Activated CD8-positive, alpha-beta memory T cell treated with anti-CD3 and anti-CD28 coated beads for 1 hour (primary cell): ENCODE results near the gene TMEM72.

Source experiments
- DNase-seq, 2 donors: peaks; one replicate each; pipeline ENCODE4 v3.0.0-alpha.2; 2020; ENCODE audit warnings: low read depth in 1 of 2; ENCODE audit errors: extremely low read depth in 1 of 2

TMEM72 gene

DNA sequence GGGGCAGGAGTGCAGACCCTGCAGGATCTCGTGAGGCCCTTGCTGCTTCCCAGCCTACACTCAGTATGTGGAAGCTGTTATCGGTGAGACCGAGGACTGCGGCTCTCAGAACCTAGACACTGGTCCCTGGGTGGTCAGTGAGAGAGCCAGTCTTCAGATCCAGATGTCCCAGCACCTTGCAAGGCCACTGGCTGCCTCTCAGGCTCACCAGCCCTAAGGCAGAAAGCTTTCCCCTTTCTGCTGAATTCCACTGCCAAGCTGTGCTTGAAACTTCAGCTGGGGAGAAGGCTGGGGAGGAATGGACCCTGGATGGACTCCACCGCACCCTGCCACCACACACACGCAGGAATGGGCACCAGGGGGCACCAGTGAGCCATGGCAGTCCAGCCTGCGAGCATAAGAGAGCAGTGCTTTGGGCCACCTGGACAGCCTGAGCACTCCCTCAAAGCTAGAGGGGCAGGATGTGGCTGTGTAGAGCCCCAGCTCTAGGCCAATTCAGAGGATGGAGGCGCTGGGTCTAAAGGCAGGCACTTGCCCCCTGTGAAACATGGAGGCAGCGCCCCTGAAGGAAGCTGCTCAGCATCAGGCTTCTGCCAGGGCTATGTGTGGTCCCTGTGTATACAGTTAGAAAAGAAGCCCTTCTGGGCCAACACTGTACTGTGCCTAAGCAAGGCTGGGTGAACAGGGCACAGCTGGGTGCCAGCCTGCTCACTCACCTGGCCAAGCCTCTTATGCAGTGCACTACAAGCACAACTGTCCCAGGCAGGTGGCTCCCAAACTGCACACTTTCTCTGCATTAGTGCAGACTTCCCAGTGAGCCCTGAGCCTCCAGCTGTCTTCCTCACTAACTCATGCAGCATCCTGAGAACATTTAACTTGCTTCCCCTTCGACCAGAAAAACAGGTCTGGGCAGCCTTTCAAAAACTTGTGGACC, 21.6 kb downstream of the TMEM72 start:
- DNase-seq, result peak; percentile 57 to 70

DNA sequence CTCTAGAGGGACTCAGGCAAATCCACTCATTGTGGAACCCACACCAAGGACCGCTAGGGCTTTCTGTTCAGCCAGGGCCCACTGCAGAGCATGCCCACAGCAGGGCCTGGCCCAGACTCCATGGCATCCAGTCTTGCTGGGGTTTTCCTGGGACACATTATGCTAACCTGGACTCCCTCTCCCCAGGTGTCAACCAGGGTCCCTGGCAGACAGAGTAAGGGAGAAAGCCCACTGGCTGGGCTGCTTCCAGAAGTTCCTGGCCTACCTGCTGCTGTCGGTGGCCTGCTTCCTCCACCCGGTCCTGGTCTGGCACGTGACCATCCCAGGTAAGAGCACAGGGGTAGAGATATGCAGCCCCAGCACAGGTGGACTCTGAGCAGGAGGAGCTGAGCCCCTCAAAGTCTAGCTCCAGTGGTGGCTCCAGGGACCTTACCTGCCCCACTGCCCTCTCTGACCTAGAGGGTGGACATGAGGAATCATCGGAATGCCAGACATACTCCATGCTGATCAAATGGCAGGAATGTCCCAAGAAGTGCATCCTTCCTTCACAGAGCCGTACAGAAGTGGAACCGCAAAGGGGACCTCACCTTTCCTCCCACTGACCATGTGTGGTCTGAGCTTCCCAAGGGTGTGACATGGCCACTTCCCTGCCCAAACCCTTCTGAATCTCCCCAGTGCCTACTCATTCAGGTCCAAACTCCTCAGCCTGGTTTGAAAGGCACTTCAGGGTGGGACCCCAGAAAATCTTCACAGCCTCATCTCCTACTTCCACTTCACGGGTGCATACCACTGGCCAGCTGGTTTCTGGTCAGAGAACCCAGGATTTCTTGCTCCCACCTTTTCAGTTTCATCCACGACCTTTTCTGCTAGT, 22.5 kb downstream of the TMEM72 start:
- no peak for DNase-seq

DNA sequence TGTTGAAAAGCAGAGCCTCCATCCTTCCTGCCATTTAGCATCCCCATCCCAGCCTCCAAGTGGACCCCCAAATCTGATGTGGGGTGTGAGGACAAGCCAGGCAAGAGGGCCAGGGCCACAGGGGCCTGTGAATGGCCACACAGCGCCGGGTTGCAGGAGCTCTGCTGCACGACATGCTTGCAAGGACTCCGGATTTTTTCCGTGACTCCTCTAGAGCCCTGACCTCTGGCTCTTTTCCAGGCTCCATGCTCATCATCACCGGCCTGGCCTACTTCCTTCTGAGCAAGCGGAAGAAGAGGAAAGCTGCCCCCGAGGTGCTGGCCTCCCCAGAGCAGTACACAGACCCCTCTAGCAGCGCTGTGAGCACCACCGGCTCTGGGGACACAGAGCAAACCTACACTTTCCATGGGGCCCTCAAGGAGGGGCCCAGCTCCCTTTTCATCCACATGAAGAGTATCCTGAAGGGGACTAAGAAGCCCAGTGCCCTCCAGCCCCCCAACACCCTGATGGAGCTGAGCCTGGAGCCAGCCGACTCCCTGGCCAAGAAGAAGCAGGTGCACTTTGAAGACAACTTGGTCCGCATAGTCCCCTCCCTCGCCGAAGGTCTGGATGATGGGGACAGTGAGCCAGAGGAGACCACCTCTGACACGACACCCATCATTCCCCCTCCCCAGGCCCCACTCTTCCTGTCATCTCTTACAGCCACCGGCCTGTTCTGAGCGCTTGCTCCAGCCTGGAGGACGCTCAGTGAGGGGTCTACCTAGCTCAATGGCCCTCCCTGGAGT, 23.5 kb downstream of the TMEM72 start:
- DNase-seq, result no peak

DNA sequence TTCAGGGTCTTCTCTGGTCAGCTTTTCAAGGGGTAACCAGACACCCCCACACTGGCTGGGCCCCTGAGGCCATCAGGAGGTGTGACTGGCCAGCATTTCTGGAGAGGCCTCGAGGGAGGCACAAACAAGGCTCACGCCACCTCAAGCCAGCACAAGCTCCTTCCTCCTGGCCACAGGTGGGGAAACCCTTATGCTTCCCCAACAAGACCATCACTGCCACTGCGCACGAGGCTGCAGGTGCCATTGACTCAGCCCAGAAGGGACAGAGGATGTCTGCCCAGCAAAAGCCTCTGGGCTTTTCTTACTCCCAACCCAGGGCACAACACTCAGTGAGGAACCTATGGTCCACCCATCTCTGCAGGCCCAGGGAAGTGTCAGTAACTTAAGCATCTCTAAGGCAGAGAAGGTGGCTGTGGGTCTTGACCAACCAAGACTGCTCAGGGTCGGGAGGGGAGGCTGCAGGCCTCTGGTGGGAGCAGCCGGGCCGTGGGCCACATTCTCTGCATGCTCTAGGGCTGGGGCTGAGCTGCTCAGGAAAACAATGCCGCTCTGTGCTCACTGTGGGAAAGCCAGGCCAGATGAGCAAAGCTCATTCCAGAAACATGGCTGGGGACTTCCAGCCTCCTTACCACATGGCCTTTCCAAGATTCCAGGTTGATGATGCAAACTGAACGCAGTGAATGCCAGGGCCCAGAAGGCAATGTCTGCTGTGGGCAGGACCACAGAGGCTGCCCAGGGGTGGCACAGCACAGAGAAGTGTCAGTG, 24.2 kb downstream of the TMEM72 start:
- no peak for DNase-seq

DNA sequence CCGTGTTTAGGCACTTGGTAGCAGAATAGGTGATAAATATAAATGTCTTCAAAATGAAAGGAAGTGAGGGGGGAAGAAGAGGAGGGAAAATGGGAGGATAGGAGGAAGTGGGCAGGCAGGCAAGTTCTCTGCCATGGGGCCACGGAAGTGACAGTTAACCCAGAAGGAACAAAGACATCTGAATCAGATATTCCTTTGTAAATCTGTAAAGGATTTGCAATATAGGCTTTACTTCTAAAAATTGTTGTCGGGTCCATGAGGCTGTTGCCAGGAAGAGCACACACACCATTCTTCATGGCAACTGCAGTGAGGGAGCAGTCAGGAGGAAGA, 24.8 kb downstream of the TMEM72 start:
- no peak for DNase-seq

DNA sequence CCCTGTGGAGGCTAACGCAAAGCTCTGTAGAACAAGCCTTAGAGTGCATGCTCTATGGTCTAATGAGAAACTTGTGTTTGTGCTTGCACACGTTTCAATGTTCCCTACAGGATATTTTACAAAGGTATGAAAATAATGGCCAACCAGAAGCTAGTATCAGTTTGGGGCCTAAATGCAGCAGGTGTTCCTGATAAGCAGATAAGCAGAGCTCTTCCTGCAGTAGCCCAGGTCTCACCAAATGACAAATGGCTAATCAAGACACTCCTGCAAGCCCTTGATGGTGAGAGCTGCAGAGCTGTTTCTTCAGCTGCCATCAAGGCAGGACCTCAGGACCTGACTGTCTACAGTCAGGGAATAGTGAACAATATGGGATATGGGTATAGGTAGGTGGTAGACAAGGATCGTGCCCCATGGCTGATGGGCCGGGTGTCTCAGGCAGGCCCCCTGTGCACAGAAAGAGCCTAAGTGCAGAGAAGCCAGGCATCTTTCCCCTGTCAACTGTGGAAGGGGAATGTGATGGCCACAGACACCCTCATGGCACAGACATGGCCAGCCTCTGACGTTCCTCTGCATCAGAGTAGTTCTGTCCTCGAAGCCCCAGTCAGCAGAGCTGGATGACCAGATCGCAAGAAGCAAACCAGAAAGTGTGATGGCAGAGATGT, 25.3 kb downstream of the TMEM72 start:
- DNase-seq, result no peak

DNA sequence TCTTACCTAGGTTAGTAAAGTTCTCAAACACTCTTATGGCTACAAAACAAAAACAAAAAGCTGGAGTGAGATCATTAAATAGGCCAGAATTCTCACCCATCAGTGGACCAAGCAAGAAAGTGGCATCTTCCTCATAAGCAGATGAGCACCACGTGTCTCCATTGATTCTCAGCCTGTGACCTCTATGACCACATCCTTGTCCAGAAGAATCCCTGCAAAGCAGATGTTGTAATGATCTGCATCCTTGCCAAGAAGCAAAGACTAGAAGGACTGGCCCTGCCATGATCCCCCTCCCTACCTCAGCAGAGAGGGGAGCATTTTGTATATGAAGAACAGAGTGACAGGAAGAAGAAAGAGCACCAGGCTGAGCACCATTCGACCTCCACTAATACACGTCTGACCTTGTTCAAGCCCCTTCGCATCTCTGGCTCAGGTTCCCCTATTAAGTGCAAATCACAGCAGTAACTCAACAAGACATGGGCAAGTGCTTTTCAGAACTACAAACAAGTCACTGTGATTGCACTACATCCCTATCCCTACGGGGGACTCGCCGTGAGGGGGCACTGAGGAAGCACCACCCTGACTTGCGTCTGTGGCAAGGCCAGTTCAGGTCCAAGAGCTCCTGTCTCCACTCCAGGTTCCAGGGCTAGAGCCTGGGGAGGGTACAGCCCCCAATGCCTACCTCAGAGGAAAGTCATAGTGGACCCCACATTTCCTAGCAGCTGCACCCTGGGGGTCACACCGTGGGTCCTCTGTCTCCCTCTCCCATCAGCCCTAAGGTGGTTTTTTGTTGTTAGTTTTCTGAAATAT, 26.3 kb downstream of the TMEM72 start:
- DNase-seq, result no peak

DNA sequence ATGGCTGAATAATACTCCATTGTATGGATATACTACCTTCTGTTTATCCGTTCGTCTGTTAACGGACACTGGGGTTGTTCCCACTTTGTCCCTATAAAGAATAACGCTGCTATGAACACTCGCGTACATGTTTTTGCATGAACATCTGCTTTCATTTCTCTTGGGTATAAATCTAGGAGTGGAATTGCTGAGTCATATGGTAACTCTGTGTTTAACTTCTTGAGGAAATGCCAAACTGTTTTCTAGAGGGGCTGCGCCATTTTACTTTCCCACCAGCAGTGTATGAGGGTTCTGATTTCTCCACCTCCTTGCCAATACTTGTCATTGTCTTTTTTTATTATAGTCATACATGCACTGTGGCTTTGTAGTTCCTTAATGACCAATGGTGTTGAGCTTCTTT, 27.8 kb downstream of the TMEM72 start:
- no peak for DNase-seq

DNA sequence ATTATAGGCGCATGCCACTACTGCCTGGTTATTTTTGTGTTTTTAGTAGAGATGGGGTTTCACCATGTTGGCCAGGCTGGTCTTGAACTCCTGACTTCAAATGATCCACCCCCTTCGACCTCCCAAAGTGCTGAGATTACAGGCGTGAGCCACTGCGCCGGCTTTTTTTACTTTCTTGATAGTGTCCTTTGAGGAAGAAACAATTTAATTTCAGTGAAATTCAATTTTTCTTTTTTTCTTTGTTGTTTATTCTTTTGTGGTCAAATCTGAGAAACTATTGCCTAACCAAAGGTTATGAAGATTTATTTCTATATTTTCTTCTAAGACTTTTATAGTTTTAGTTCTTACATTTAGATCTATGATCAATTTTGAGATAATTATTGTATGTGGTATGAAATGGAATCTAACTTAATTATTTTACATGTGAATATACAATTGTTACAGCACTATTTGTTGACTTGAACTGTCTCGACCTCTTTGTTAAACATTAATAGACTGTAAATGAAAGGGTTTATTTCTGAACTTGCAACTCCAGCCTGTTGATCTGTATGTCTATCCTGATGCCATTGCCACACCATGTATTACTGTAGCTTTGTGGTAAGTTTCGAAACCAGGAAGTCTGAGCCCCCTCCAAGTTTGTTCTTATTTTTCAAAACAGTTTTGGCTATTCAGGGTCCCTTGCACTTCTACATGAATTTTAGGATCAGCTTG, 28.7 kb downstream of the TMEM72 start:
- DNase-seq, result no peak

DNA sequence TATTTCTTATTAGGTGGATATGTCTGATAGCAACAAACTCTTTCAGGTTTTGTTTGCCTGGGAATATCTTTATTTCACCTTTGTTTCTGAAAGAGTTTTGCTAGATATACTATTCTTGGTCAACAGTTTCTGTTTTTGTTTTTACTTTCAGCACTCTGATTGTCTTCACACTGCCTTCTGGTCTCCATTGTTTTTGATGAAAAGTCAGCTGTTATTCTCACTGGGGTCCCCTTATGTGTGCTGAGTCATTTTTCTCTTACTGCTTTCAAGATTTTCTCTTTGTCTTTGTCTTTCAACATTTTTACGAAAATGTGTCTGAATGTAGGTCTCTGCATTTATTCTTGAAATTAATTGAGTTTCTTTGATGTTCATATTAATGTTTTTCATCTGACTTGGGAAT, 33.2 kb downstream of the TMEM72 start:
- no peak for DNase-seq

DNA sequence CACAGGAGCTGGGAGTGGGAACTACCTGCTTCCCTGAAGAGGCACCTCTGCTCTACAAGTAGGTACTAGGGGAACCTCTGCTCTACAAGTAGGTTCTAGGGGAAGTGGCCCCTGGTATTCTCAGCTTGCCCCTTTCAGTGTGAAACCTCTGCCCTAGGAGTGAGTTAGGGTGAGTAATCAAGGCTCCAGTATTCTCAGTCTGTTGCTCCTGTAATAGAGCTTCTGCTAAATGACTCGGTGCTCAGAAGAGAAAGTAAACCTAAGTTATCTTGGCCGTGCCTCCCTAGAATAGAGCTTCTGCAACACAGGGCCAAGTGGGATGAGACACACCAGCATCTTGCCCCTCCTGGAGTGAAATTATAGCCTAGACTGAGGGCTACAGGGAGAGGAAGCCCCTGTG, 35.1 kb downstream of the TMEM72 start:
- DNase-seq, result no peak

DNA sequence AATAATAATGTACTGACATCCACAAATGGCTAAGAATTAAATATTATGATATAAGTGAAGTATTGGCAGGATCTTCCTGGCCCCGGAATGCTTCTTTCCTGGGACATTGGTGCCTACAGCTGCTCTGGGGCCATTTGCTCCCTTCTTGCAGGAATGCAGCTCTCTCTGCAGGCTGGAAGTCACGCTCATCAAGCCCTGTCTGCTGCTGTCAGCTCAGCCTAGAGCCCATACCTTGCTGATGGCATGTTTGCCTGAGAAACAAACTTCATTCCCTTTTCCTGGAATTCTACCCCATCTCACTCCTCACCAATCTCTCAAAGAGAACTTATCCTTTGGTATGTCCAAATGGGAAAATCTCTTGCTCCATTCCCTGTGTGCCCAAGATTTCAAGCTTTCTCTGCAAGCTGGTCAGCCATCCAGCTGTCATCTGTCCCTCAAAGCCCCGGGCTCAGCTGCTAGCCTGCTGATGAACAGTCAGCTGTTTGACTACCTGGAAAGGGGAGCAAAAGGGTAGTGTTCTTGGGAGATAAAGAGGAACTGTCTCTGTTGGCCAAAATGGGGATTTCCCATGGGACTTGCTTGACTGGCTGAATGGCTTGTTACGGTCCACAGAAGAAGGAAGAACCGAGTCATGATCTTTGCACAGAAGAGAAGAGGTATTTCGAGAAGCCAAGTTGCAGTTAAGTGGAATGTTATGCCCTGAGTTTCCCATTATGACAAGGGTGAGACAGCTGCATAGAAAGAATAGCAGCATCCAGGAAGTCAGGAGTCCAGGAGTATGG, 36.4 kb downstream of the TMEM72 start:
- no peak for DNase-seq

DNA sequence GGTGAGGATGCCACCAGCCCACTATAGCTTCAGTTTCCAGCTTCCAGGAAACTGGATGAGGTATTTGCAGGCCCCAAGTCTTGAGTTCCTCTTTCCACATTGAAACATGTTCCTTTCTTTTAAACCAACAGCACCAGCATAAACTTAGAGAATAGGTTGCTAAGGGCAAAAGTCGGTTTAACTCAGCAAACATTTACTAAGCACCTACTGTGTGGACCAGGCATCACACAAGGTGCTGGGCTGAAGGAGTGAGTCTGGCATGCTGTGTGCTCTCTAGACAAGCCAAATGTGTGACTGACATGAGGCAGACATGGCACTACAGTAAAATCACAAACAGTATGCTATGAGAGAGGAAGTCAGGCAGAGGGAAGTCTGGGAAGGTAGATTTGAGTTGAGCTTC, 37.5 kb downstream of the TMEM72 start:
- no peak for DNase-seq

DNA sequence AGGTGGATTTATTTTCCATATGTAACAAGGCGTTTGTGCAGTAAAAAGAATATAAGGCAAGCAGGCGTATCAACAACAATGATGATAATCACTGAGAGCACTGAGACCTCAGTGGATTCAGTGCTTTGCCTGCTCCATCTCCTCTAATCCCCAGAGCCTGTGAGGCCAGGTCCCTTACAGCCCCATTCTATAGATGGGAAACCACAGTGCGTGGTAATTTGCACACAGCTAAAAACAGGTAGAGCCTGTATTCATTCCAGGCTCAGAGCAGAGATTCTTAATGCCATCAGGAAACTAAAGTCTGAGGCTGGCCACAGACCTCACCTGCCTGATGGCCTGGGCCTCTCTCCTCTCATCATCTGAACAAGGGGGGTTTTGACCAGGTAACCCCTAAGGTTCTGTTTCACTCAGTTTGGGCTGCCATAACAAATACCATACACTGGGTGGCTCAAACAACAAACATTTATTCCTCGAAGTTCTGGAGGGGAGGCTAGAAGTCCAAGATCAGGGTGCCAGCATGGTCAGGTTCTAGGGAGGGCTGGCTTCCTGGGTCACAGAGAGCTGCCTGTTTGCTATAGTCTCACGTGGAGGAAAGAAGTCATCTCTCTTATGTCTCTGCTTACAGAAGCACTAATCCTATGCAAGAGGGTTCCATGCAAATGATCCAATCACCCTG, 38.1 kb downstream of the TMEM72 start:
- DNase-seq, result no peak

DNA sequence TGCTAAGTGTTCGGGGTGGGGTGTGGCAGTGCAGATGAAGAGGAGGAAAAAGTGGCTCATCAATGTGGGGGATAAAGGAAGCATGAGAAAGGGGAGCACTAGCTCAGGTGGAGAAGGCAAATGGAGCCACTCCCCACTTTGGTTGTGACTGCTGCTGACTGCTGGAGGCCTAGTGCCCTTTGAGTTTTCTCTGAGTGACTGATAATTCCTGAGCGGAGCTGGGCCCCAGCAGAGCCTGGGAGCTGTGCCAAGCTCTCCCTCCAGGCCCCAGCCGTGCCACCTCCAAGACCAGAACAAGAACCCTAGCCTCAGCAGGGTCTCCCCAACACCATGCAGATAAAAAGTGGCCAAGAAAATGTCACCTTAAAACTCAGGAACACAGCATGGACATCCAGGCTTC, 38.8 kb downstream of the TMEM72 start:
- no peak for DNase-seq

DNA sequence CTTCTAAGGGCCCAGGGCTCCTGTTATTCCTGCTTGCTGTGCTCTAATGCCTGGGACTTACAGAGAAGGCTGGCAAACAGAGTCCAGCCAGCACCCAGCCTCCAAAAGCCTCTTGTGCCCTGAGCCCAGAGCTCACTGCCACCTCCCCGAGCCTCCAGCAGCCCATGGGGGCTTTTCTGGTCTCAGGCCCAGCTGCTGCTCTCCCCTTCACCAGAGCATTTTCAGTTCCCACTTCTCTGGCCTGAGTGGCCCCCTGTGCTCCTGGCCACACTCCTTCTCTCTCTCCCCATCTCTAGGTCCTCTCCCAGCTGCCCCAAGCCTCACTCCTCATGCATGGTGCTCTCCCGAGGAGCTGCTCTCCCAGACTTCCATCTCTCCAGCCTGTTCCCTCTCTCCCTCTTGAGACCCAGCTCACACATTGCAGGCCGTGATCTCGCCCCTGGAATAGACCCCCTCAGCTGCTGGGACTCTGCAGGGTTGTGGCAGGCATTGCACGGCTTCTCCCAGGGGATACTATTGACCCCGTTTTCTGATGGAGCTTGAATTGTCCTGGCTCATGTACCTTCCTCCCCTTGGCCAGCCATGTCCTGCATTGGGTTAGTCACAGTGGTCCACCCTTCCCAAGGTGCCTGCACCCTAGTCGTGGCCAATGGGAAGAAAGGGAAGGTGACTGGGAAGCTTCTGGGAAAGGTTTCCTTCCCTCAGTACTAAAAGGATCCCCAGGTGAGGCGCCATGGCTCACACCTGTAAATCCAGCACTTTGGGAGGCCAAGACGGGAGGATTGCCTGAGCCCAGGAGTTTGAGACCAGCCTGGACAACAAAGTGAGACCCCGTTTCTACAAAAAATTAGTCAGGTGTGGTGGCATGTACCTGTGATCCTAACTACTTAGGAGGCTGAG, 39.4 kb downstream of the TMEM72 start:
- no peak for DNase-seq
